ENCODE measurements around the gene NUAK1. TPM values are rescaled to one million over a fixed set of nuclear protein-coding genes. Genes with fewer than 3 reads are reported as not detected.

The NUAK1 gene
- total RNA-seq, 1 experiment from 2014 or later, result 7.4 TPM

DNA sequence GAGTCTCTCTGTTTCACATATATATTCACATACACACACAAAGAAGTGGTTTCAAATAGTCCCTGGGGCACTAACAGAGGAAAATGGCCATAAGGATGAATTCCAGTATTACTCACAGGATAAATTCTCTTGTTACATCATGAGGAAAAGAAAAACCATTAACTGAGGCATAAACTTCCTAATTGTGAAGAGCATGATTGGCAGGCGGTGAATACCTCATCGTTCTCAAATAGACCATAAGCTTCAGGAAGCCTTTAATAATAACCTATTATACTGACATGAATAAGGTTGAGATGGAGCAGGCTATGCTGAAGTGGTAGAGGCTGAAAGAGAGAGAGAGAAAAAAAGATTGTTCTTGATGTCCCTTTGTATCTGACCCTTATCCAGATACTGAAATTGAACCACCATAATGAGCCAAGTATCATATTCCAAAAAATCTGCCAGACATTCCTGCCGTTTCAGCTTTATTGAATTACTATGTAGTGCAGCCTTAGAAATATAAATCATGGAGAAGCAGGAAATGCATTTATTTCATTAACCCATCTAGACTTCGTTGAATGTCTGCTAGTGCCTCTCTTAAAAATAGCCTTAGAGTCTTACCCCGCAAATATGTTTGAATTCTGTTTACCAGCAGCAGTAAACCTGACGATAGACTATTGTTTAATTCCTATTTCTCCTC, 86.8 kb downstream of the NUAK1 start:
- Histone ChIP-seq H3K9me3 (ENCODE audit: control insufficient read depth in 1 of 2, insufficient read depth in 1 of 2, low read depth in 1 of 2, low read length in 2 of 2) (no peaks in the 10 kb centered on the region), H4K20me1 (ENCODE audit: insufficient read depth) (no peaks in the 10 kb centered on the region), H3K79me2 (ENCODE audit: insufficient read depth, low read length) (no peaks in the 10 kb centered on the region), H3K9me2 (ENCODE audit: insufficient read depth) (no peaks in the 10 kb centered on the region), H3K36me3 (ENCODE audit: control insufficient read depth in 1 of 2, insufficient read depth in 2 of 2, low read length in 2 of 2) (no peaks in the 10 kb centered on the region), H3K9ac (ENCODE audit: low read length) (no peak overlapping the region), H3K4me1 (ENCODE audit: control insufficient read depth in 1 of 2, insufficient read depth in 2 of 2, low read length in 2 of 2) (no peaks in the 10 kb centered on the region), H2AFZ (ENCODE audit: low read depth, low read length, poor library complexity, severe bottlenecking) (no peak overlapping the region), H3K4me3 (replicated peaks in 1 of 2; ENCODE audit: low read depth in 1 of 2, low read length in 2 of 2) (no peak overlapping the region), H3K27me3 (ENCODE audit: insufficient read depth, low read length) (peaks cover 35% of the 10 kb centered on the region), H3K27ac (ENCODE audit: low read depth, low read length) (no peak overlapping the region), H3K4me2 (ENCODE audit: low read length) (no peak overlapping the region)
- ChIA-PET RAD21 (ENCODE audit: low non-redundant PET in 1 of 2, low total read pairs in 2 of 2, uncharacterized antibody in 2 of 2, unreplicated experiment in 2 of 2) (no interaction called here), POLR2A (no interaction called here), CTCF (no interaction called here)
- intact Hi-C loops (cut with micrococcal nuclease), result no loop called here
- no TSS peak for BruUV-seq (replicated peaks)
- DNase-seq (ENCODE audit: low read depth, low spot score) (no peak), ATAC-seq (no peak)
- TF ChIP-seq CBX3 (IDR thresholded peaks at IDR 0.05; ENCODE audit: low read depth) (no peak), FOSL1 (IDR thresholded peaks at IDR 0.05; ENCODE audit: low read depth) (no peak), RAD21 (IDR thresholded peaks at IDR 0.05; ENCODE audit: low read depth) (no peak), CEBPB (IDR thresholded peaks at IDR 0.05; ENCODE audit: low read depth) (no peak), YY1 (IDR thresholded peaks at IDR 0.05; ENCODE audit: extremely low read depth, insufficient replicate concordance, low read depth, low read length) (no peak), POLR2AphosphoS5 (IDR thresholded peaks at IDR 0.05; ENCODE audit: low read depth, low read length) (no peak), ZNF274 (IDR thresholded peaks at IDR 0.05; ENCODE audit: low read depth, low read length) (no peak), MAX (IDR thresholded peaks at IDR 0.05) (no peak), SRF (IDR thresholded peaks at IDR 0.05; ENCODE audit: low read depth) (no peak), JUND (IDR thresholded peaks at IDR 0.05) (no peak), SP1 (IDR thresholded peaks at IDR 0.05; ENCODE audit: low read depth) (no peak), TCF7L2 (IDR thresholded peaks at IDR 0.05; ENCODE audit: borderline replicate concordance, extremely low read depth, insufficient read depth, insufficient read length) (no peak)

DNA sequence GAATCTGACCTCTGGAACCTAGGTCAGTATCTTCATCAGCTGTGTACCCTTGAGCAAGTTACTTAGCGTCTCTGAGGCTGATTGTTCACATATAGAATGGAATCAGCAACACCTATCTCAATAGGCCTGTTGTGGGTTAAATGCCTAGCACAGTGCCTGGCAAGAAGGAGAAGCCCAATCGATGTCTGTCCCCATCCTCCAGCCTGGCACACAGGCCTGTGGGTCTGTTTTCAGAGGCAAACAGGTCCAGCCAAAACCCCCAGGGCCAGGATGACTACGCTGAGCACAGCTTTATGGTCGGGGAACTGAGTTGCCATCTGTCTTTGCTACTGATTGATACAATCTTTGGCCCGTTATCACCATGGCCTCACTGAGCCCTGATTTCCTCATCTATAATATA, 89.2 kb downstream of the NUAK1 start:
- Histone ChIP-seq H3K9me2 (ENCODE audit: insufficient read depth) (no peaks in the 10 kb centered on the region), H3K4me1 (ENCODE audit: control insufficient read depth in 1 of 2, insufficient read depth in 2 of 2, low read length in 2 of 2) (no peaks in the 10 kb centered on the region), H3K4me3 (replicated peaks in 1 of 2; ENCODE audit: low read depth in 1 of 2, low read length in 2 of 2) (no peak overlapping the region), H3K27me3 (ENCODE audit: insufficient read depth, low read length) (peaks cover 35% of the 10 kb centered on the region), H3K36me3 (ENCODE audit: control insufficient read depth in 1 of 2, insufficient read depth in 2 of 2, low read length in 2 of 2) (no peaks in the 10 kb centered on the region), H4K20me1 (ENCODE audit: insufficient read depth) (no peaks in the 10 kb centered on the region), H3K9me3 (ENCODE audit: control insufficient read depth in 1 of 2, insufficient read depth in 1 of 2, low read depth in 1 of 2, low read length in 2 of 2) (no peaks in the 10 kb centered on the region), H3K27ac (ENCODE audit: low read depth, low read length) (no peak overlapping the region), H3K9ac (ENCODE audit: low read length) (no peak overlapping the region), H3K4me2 (ENCODE audit: low read length) (no peak overlapping the region), H3K79me2 (ENCODE audit: insufficient read depth, low read length) (no peaks in the 10 kb centered on the region), H2AFZ (ENCODE audit: low read depth, low read length, poor library complexity, severe bottlenecking) (no peak overlapping the region)
- no peak for ATAC-seq
- DNase-seq (ENCODE audit: low read depth, low spot score), result no peak
- ChIA-PET RAD21 (ENCODE audit: low non-redundant PET in 1 of 2, low total read pairs in 2 of 2, uncharacterized antibody in 2 of 2, unreplicated experiment in 2 of 2) (no interaction called here), CTCF (no interaction called here), POLR2A (no interaction called here)
- BruUV-seq (replicated peaks), result no TSS peak
- intact Hi-C loops (cut with micrococcal nuclease), result no loop called here
- TF ChIP-seq ZNF274 (IDR thresholded peaks at IDR 0.05; ENCODE audit: low read depth, low read length), result no peak
- no peak for TF ChIP-seq EGR1 (IDR thresholded peaks at IDR 0.05; ENCODE audit: low read depth)
- TF ChIP-seq TCF7L2 (IDR thresholded peaks at IDR 0.05; ENCODE audit: borderline replicate concordance, extremely low read depth, insufficient read depth, insufficient read length), result no peak
- TF ChIP-seq POLR2AphosphoS5 (IDR thresholded peaks at IDR 0.05; ENCODE audit: low read depth, low read length), result no peak
- no peak for TF ChIP-seq EZH2 (IDR thresholded peaks at IDR 0.05)
- no peak for TF ChIP-seq RAD21 (IDR thresholded peaks at IDR 0.05; ENCODE audit: low read depth)
- TF ChIP-seq SRF (IDR thresholded peaks at IDR 0.05; ENCODE audit: low read depth), result no peak
- TF ChIP-seq POLR2A (IDR thresholded peaks at IDR 0.05; ENCODE audit: borderline replicate concordance, extremely low read depth, insufficient read depth, insufficient read length), result no peak
- TF ChIP-seq, protein P1, sequence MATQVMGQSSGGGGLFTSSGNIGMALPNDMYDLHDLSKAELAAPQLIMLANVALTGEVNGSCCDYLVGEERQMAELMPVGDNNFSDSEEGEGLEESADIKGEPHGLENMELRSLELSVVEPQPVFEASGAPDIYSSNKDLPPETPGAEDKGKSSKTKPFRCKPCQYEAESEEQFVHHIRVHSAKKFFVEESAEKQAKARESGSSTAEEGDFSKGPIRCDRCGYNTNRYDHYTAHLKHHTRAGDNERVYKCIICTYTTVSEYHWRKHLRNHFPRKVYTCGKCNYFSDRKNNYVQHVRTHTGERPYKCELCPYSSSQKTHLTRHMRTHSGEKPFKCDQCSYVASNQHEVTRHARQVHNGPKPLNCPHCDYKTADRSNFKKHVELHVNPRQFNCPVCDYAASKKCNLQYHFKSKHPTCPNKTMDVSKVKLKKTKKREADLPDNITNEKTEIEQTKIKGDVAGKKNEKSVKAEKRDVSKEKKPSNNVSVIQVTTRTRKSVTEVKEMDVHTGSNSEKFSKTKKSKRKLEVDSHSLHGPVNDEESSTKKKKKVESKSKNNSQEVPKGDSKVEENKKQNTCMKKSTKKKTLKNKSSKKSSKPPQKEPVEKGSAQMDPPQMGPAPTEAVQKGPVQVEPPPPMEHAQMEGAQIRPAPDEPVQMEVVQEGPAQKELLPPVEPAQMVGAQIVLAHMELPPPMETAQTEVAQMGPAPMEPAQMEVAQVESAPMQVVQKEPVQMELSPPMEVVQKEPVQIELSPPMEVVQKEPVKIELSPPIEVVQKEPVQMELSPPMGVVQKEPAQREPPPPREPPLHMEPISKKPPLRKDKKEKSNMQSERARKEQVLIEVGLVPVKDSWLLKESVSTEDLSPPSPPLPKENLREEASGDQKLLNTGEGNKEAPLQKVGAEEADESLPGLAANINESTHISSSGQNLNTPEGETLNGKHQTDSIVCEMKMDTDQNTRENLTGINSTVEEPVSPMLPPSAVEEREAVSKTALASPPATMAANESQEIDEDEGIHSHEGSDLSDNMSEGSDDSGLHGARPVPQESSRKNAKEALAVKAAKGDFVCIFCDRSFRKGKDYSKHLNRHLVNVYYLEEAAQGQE (IDR thresholded peaks at IDR 0.05; ENCODE audit: low read depth), result no peak
- TF ChIP-seq EZH2phosphoT487 (IDR thresholded peaks at IDR 0.05; ENCODE audit: borderline replicate concordance), result no peak
- TF ChIP-seq SP1 (IDR thresholded peaks at IDR 0.05; ENCODE audit: low read depth), result no peak
- TF ChIP-seq ZFX (IDR thresholded peaks at IDR 0.05), result no peak
- TF ChIP-seq, protein P2, sequence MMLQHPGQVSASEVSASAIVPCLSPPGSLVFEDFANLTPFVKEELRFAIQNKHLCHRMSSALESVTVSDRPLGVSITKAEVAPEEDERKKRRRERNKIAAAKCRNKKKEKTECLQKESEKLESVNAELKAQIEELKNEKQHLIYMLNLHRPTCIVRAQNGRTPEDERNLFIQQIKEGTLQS (IDR thresholded peaks at IDR 0.05), result no peak

Measured in HCT116 (cell line).